ENCODE measurements around the gene NFYA.
"Not testable (repeated sequence)": the region's sequence is repeated elsewhere in the genome, so short reads cannot be mapped to it uniquely, and the experiment has no call there.

The NFYA gene

GRCh38 chr6:41073968-41074691, 1.4 kb downstream of the NFYA start:
- DNase-seq, result no peak

- DNase-seq, result no peak
Observed at GRCh38 chr6:41074692-41075436, 2.1 kb downstream of the NFYA start.

- DNase-seq, result no peak
Observed at GRCh38 chr6:41075651-41076626, 3.2 kb downstream of the NFYA start.

- no peak for DNase-seq
Observed at GRCh38 chr6:41077536-41077935, 4.8 kb downstream of the NFYA start.

- DNase-seq, result no peak
Observed at GRCh38 chr6:41078101-41078500, 5.3 kb downstream of the NFYA start.

GRCh38 chr6:41079080-41079479, 6.3 kb downstream of the NFYA start:
- no peak for DNase-seq

GRCh38 chr6:41080621-41081020, 7.8 kb downstream of the NFYA start:
- DNase-seq, result no peak

GRCh38 chr6:41083072-41083471, 10.3 kb downstream of the NFYA start:
- DNase-seq, result no peak

GRCh38 chr6:41085182-41085581, 12.4 kb downstream of the NFYA start:
- DNase-seq, result no peak

GRCh38 chr6:41088451-41088850, 15.7 kb downstream of the NFYA start:
- DNase-seq, result no peak

- no peak for DNase-seq
Observed at GRCh38 chr6:41090841-41091761, 18.3 kb downstream of the NFYA start.

GRCh38 chr6:41092421-41093140, 19.8 kb downstream of the NFYA start:
- DNase-seq, result no peak

GRCh38 chr6:41093729-41094128, 21.0 kb downstream of the NFYA start:
- no peak for DNase-seq

GRCh38 chr6:41097467-41098090, 24.8 kb downstream of the NFYA start:
- no peak for DNase-seq

- DNase-seq, result no peak
Observed at GRCh38 chr6:41098366-41098765, 25.6 kb downstream of the NFYA start.

GRCh38 chr6:41100871-41101287, 28.1 kb downstream of the NFYA start:
- DNase-seq, result no peak

- no peak for DNase-seq
Observed at GRCh38 chr6:41103847-41104246, 31.1 kb downstream of the NFYA start.

- DNase-seq, result no peak
Observed at GRCh38 chr6:41111017-41111416, 38.2 kb downstream of the NFYA start.

GRCh38 chr6:41115027-41115426, 42.3 kb downstream of the NFYA start:
- DNase-seq, result not testable (repeated sequence)

- no peak for DNase-seq
Observed at GRCh38 chr6:41119508-41119907, 46.7 kb downstream of the NFYA start.

- DNase-seq, result no peak
Observed at GRCh38 chr6:41120058-41120457, 47.3 kb downstream of the NFYA start.

Measured in T1000 (cell line).